Fibroblast of peridontal ligament (primary cell): ENCODE measurements around the gene TGFBR2.
A peak's percentile ranks its signal among the peaks of the same experiment; 100 is the strongest.

Experiments used
- DNase-seq: peaks from one replicate; pipeline ENCODE4 v3.0.0-alpha.2; 2010; ENCODE audit errors: extremely low read depth

TGFBR2 gene

DNA sequence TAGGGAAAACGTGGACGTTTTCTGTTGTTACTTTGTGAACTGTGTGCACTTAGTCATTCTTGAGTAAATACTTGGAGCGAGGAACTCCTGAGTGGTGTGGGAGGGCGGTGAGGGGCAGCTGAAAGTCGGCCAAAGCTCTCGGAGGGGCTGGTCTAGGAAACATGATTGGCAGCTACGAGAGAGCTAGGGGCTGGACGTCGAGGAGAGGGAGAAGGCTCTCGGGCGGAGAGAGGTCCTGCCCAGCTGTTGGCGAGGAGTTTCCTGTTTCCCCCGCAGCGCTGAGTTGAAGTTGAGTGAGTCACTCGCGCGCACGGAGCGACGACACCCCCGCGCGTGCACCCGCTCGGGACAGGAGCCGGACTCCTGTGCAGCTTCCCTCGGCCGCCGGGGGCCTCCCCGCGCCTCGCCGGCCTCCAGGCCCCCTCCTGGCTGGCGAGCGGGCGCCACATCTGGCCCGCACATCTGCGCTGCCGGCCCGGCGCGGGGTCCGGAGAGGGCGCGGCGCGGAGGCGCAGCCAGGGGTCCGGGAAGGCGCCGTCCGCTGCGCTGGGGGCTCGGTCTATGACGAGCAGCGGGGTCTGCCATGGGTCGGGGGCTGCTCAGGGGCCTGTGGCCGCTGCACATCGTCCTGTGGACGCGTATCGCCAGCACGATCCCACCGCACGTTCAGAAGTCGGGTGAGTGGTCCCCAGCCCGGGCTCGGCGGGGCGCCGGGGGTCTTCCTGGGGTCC is at the start of gene TGFBR2:
TSS of gene TGFBR2 (plus strand) at position 301 of the 731 bp plus-strand sequence. CDS start at position 584, 283 bp downstream.
- DNase-seq, result peak; percentile 96

DNA sequence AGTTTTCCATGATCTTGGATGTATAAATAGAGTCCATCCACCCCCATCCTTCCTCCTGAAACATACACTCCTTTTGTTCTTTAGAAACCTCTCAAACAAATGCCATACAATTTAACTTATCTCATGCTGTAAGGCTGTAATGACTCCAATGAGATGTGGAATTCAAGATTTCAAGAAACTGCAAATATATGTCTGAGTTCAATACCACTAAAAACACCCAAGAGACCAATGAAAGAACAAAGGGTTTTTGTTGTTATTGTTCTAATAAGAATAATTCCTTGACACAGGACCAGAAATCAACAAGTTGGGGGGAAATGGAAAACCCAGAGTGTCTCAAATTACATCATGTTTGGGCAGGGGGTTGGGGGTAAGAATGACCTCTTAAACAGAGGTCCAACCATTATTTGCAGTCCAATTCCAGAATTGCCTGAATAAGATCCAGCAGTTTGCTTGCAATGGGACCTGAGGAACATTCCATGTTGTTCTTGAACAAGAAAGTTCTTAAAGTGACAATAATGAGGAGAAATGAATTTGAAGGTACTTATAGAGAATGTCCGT is 48.6 kb upstream of the TGFBR2 start:
- DNase-seq, result no peak

DNA sequence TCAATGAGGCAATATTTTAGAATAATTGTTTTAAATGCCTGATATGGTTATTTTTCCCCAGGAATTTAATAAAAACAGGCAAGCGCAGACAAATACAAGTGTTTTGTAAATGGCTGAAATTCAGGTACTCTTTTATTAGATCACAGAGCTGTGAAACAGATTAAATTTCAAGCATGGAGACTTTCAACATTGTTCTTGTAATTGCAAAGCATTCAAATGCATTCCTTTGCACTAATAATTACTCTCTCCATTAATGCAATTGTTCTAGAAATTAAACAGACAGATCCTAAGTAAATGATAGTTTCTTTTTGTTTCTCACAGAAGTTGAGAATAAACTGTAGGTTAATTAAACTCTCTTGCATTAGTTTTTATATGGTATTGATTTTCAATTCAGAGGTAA is 42.4 kb upstream of the TGFBR2 start:
- DNase-seq, result no peak

DNA sequence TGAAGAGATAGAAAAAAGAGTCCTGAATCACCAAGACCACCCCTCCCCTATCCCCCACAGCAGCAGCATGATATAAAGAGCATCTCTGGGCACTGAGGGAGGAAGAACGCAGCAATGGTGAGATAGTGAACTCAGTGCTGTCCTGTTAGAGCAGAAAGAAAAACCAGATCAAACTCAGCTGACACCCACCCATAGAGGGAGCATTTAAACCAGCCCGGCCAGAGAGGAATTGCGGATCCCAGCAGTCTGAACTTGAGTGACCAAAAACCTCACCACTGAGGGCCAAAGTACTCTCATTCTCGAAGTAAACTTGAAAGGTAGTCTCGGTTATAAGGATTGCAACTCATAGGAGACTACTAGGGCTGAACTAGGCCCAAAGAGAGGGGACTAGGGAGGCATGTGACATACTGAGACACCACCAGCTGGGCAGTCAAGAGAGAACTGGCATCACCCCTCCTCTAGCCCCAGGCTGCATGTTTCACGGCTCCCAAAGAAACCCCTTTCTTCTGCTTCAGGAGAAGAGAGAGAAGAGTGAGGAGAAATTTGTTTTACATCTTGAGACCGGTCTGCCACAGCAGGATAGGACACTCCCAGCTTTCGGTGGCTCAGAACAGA is 39.2 kb upstream of the TGFBR2 start:
- no peak for DNase-seq

DNA sequence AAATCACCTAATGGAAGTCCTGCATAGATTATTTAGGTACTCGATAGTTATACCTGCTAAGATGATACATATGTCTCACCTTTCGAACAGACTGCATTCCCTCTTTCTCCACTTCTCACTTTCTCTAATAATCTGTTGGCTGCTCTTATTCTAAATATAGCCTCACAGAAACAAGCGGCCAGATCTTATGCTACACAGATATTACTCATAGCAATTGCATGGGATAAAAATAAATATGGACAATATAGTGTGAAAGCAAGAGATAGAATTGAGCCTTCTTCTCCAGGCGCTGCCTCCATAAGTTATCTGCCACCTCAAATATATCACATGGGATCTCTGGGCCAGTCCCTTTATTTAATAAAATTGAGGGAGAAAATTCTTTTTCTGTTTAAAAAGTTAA is 29.5 kb upstream of the TGFBR2 start:
- DNase-seq, result peak; percentile 27

DNA sequence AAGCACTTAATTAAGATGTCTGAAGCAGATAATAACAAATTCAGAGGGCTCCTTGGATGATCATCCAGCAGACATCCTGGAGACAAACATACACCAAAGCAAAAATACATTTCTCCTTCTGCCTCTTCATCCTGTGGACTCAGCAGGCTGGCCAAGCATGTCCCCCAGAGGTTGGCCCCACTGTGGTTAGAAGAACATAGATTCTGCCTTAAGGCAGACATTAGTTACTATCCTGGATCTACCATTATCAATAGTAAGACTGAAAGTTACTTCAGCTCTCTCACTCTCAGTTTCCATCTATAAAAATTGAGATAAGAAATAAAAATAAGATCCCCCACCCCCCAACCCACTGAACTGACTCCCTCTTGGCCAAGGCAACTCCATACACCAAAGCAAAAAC is 28.6 kb upstream of the TGFBR2 start:
- no peak for DNase-seq

DNA sequence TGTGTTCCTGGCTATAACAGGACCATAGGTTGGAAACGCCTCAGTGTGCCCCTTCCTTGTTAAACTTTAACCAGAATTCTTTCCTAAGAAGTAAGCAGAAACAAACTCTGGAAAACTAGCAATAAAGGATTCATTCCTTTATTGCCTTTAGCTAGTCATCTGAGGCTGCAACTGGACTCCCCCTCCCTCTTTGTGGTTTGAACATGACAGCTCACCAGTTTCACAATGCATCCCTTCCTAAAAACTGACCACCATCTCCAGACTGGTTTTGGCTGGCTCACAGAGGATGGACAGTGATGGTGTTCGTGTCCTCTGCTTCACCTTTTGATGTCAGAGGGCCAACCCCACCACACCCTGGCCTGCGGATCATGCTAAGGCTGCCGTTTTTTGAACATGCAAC is 27.9 kb upstream of the TGFBR2 start:
- DNase-seq, result peak; percentile 96

DNA sequence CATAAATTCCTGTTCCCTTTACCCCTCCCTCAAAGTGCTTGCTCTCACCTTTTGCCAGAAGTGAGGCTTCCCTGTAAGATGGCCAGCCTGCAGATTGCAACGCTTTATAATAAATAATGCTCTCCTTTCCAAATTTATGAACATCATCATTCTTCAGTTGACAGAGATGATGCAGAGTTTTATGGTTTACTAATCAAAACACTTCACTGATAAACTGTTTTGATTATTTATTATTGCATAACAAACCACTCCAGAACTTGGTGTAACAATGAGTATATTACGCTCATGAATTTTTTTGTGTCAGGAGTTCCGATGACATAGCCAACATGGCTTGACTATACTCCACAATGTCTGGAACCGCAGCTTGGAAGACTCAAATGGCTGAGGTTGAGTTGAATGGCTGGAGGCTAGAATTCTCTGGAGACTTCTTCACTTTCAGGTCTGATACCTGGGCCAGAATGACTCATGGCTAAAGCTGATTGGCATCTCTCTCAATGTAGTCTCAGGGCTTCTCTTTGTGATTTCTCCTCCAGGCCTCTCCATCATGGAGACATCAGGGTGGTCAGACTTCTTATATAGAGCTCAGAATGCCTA is 27.3 kb upstream of the TGFBR2 start:
- no peak for DNase-seq

GRCh38 chr3:30581067-30581585 is 25.3 kb upstream of the TGFBR2 start:
- DNase-seq, result no peak

GRCh38 chr3:30581982-30582381 is 24.4 kb upstream of the TGFBR2 start:
- no peak for DNase-seq

- no peak for DNase-seq
These were observed 22.4 kb upstream of the TGFBR2 start for GRCh38 chr3:30583973-30584372.

- no peak for DNase-seq
These were observed 20.7 kb upstream of the TGFBR2 start for GRCh38 chr3:30585654-30586053.

DNA sequence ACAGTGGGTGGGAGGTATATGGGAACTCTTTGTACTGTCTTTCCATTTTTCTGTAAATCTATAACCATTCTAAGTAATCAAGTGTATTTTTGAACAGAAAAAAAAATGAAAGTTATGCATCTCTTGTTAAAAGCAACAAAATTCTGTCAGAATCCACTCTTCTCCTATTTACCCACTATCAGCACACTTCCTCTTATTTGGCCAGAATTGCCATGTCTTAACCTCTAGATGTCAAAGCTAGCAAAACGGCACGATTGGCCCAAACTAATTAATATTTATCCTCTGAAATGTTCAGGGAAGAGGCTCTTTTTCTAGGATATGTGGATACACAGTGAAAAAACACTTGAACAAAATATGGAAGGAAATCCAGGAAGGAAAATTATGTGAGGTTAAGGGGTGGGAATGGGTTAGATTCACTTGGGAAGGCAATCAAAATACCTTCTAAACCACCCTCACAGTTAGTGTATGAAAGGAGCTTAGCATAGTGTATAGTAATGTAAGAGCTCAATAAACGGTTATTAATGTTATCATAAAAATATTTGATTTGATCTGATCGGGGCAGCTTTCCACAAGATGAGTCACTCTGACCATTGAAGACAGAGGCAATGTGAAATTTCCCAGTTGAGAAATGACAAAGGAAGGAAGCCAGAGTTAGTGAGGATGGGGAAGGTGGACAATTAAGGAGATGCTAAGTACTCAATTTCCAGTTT is 20.1 kb upstream of the TGFBR2 start:
- DNase-seq, result no peak

DNA sequence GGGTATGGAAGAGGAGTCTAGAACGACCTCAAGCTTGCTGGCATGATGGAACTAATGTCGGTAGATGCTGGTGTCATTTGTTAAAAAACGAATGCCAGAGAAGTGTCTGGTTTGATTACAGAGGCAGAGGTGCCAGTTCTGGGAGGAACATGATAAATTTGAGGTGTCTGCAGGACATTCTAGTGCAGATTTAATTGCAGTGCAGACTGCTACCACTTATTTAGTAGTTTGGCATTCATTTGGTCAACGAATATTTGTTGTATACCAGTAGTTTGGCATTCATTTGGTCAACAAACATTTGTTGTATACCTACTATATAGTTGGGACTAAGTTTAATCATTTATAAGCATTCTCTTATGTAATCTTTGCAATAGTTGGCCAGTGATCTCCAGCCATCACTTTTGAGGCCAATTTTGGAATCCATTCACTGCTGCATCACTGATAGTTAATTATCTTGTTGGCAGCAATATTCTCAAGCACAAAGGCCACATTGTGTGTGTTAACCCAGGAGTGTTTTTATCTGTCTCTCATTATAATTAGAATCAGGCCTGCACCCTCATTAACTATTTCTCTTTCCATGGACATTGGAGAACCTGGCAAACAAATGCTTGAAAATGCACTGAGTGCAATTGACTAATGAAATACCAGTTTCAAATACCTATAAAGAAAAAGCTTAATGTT is 19.5 kb upstream of the TGFBR2 start:
- no peak for DNase-seq

DNA sequence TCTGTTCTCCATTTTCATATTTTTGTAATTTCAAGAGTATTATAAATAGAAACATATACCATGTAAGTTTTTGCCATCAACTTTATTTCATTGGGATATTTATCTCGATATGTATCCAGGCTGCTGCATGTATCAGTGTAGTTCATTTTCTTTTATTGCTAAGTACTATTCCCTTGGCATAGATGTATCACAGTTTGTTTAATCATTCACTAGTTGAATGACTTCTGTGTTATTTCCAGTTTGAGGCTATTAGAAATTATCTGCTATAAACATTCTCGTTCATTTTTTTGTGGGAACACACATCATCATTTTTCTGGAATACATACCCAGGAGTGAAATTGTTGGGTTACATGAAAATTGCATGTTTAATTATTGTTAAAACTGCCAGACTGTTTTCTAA is 18.5 kb upstream of the TGFBR2 start:
- no peak for DNase-seq

GRCh38 chr3:30596152-30596551 is 10.2 kb upstream of the TGFBR2 start:
- DNase-seq, result no peak

GRCh38 chr3:30597131-30597768 is 9.2 kb upstream of the TGFBR2 start:
- DNase-seq, result peak; percentile 68

DNA sequence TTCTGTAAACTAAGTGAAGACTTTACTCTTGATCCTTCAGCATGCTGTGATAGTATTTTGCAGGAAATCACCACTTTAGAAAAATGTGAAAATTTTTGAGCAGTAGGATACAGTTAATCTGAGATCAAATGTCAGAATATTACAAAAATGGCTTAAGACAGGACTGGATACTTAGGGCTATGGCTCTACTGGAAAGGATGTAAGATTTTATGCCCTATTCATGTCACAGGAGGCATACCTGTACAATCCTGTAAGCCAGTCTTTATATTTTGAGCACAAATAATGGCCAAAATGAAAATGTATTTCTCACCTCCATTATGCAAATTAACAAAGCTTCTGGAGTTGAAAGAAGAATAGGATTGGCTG is 8.6 kb upstream of the TGFBR2 start:
- no peak for DNase-seq

DNA sequence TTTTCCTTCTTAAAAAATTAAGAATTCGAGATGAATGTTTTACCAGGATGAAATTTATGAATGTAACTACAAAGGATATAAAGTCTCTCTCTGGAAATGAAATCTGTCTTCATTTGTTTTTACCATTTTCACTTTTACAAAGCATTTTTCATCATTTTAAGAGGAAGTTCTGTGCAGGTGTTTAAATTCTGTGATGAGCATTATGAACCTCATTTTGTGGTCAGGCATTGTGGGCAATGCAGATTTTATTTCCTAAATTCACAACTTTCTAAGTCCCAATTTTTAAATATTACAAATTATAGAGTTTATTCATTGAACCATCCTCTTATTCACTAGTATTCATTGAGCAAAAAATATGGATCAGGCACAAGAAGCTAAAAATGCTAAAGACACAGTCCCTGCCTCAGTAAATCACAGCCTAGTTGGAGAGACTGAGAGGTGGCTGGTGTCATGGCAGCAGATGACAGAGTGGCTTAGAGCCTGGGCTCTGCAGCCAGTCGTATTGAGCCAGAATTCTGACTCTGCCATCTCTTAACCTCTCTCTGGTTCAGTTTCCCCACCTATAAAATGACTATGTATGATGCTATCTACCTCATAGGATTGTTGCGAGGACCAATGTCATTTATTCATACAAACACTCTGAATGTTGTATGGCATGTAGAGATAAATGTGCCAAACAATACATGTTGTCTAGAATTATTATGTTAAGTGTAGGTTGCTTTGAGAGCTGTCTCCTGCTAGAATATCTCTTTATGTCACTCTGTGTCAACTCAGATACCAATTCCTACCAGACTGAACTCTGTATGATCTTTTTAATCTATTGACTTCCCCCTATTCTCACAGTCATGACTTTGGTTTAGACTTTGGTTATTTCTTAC is 7.5 kb upstream of the TGFBR2 start:
- no peak for DNase-seq

DNA sequence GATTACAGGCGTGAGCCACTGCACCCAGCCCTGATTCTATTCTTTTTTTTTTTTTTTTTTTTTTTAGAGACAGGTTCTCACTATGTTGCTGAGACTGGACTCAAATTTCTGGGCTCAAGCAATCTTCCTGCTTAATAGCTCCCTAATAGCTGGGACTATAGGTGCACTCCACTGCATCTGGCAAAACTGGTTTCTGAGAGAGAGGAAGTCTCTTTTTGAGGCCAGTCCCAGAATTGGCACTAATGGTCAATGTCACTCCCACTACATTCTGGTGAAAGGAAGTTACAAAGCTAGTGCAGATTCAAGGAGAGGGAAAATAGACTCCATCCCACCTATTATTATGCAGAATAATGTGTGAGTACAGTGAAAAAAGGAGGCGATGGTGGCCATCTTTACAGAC is 5.8 kb upstream of the TGFBR2 start:
- no peak for DNase-seq
